ENCODE data around the gene KLF1.

- TF ChIP-seq CTCF (IDR thresholded peaks at IDR 0.05): no peak
- TF ChIP-seq POLR2AphosphoS5 (IDR thresholded peaks at IDR 0.05; ENCODE audit: low read depth, low read length): no peak
Observed at GRCh38 chr19:12868540-12869112, 18.4 kb downstream of the KLF1 start.

All from Panc1 (cell line).